HEK293T (cell line): ENCODE results near the gene SPAG16.

Source experiments
- CTCF ChIA-PET: fragments of 350-600 bp; formaldehyde crosslinking; extraction: SDS; loops from one replicate; lab custom pipeline; 2021; ENCODE audit warnings: antibody characterized with exemption, inconsistent platforms; lab: Yijun Ruan, JAX
- POLR2A ChIA-PET: fragments of 350-600 bp; formaldehyde crosslinking; extraction: SDS; loops from one replicate; lab custom pipeline; 2020; ENCODE audit warnings: antibody characterized with exemption, inconsistent platforms; lab: Yijun Ruan, JAX
- DNase-seq: peaks from one replicate; pipeline ENCODE4 v3.0.0; 2012; ENCODE audit warnings: mixed read lengths; ENCODE audit errors: extremely low spot score
- ARNT ChIP-seq: fragments of 450-650 bp; IDR thresholded peaks from 2 replicates; pipeline ENCODE4 v1.6.1; 2017; ENCODE audit warnings: mild to moderate bottlenecking
- BHLHE40 ChIP-seq: fragments of 450-650 bp; IDR thresholded peaks from 2 replicates; pipeline ENCODE4 v1.6.1; 2016; ENCODE audit warnings: mild to moderate bottlenecking, moderate library complexity, borderline replicate concordance
- CTBP1 ChIP-seq: fragments of 450-650 bp; IDR thresholded peaks from 2 replicates; pipeline ENCODE4 v1.6.1; 2016; ENCODE audit warnings: borderline replicate concordance
- ELF4 ChIP-seq: fragments of 450-650 bp; IDR thresholded peaks from 2 replicates; pipeline ENCODE4 v1.6.1; 2017; ENCODE audit warnings: antibody characterized with exemption
- FOXA1 ChIP-seq: fragments of 450-650 bp; IDR thresholded peaks from 2 replicates; pipeline ENCODE4 v1.6.1; 2016; ENCODE audit warnings: mild to moderate bottlenecking
- FOXK2 ChIP-seq: fragments of 450-650 bp; IDR thresholded peaks from 2 replicates; pipeline ENCODE4 v1.6.1; 2016; ENCODE audit warnings: mild to moderate bottlenecking
- FOXM1 ChIP-seq: fragments of 450-650 bp; IDR thresholded peaks from 2 replicates; pipeline ENCODE4 v1.6.1; 2017; ENCODE audit warnings: mild to moderate bottlenecking, borderline replicate concordance
- HDGF ChIP-seq: fragments of 450-650 bp; IDR thresholded peaks from 2 replicates; pipeline ENCODE4 v1.6.1; 2017; ENCODE audit warnings: antibody characterized with exemption, borderline replicate concordance
- L3MBTL2 ChIP-seq: fragments of 450-650 bp; conservative IDR thresholded peaks from 2 replicates; pipeline ENCODE4 v1.6.1; 2016; ENCODE audit warnings: mild to moderate bottlenecking
- LEF1 ChIP-seq: fragments of 450-650 bp; IDR thresholded peaks from 2 replicates; pipeline ENCODE4 v1.6.1; 2017; ENCODE audit warnings: mild to moderate bottlenecking, borderline replicate concordance
- NFRKB ChIP-seq: fragments of 450-650 bp; IDR thresholded peaks from 2 replicates; pipeline ENCODE4 v1.6.1; 2016; ENCODE audit warnings: mild to moderate bottlenecking, moderate library complexity
- SP1 ChIP-seq: fragments of 450-650 bp; IDR thresholded peaks from 2 replicates; pipeline ENCODE4 v1.6.1; 2017
- SUZ12 ChIP-seq: fragments of 450-650 bp; IDR thresholded peaks from 2 replicates; pipeline ENCODE4 v1.6.1; 2016; ENCODE audit warnings: mild to moderate bottlenecking
- TARDBP ChIP-seq: fragments of 450-650 bp; IDR thresholded peaks from 2 replicates; pipeline ENCODE4 v1.6.1; 2016
- ZNF384 ChIP-seq: fragments of 450-650 bp; IDR thresholded peaks from 2 replicates; pipeline ENCODE4 v1.6.1; 2016
- TF ChIP-seq, protein P1 (sequence below): fragments of 450-650 bp; IDR thresholded peaks from 2 replicates; pipeline ENCODE4 v1.6.1; 2016

Gene SPAG16

DNA sequence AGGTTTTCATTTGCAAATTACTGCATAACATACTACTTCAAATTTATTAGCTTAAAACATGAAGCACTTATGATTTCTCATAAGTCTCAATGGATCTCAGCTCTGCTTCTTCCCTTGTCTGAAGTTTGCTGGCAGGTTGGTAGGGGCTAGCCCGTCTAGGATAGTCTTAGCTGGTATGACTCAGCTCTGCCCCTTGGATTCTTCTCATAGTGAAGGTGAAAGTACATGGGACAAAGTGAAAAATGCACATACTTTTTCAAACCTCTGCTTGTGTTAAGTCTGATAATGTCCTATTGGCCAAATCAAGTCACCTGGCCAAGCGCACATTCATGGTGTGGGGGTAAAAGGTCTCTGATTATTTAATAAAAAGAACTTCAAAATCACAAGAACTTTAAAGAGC, 941.8 kb downstream of the SPAG16 start:
- no peak for DNase-seq
- POLR2A ChIA-PET, result no interaction called here
- no peak for TF ChIP-seq TARDBP
- TF ChIP-seq BHLHE40, result no peak
- no peak for TF ChIP-seq FOXK2
- no peak for TF ChIP-seq FOXM1
- no peak for TF ChIP-seq CTBP1
- TF ChIP-seq ZNF384, result no peak
- TF ChIP-seq FOXA1, result no peak
- TF ChIP-seq SUZ12, result no peak
- TF ChIP-seq LEF1, result no peak
- CTCF ChIA-PET, result no interaction called here

DNA sequence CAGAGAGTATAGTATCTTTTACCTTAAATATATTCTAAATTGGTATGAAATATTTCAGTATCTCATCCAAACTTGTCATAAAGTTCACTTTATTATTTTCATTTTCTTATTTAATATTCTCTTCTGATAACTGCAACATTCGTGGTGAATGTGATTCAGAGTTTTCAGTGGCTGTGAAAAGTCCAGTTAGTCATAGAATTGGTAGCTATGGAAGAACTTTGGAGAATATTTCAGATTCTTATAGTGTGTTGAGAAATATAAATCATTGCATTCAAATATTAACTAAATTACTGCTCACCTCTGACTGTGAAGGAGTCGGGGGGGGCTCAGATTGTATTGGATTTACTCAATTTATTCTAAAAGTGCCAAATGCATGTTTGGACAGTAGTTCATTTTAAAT, 948.0 kb downstream of the SPAG16 start:
- DNase-seq, result no peak
- POLR2A ChIA-PET, result no interaction called here
- CTCF ChIA-PET, result no interaction called here
- TF ChIP-seq FOXA1 (no peak), FOXK2 (no peak), TARDBP (no peak), ARNT (no peak), L3MBTL2 (no peak), NFRKB (no peak), ELF4 (no peak), CTBP1 (no peak), SUZ12 (no peak), HDGF (no peak)

DNA sequence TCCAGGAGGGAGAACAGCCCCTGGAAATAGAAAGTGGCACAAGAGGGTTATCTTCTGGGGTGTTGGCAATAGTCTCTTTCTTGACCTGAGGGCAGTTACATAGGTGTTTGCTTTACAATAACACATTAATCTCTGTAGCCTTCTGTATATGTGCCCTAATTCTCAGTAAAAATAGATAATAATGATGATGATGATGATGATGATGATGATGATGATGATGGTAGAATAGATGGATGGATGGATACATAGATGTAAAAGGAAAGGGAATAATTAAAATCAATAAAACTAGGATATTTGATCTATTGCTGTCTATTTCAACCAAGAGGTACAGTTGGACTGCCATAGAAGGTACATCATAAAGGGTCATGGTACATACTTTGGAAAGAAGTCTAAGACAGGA, 948.9 kb downstream of the SPAG16 start:
- ChIA-PET CTCF (no interaction called here), POLR2A (no interaction called here)
- TF ChIP-seq FOXK2 (no peak), ARNT (no peak), TARDBP (no peak), FOXM1 (no peak), HDGF (no peak), NFRKB (no peak), BHLHE40 (no peak)
- TF ChIP-seq, protein P1, sequence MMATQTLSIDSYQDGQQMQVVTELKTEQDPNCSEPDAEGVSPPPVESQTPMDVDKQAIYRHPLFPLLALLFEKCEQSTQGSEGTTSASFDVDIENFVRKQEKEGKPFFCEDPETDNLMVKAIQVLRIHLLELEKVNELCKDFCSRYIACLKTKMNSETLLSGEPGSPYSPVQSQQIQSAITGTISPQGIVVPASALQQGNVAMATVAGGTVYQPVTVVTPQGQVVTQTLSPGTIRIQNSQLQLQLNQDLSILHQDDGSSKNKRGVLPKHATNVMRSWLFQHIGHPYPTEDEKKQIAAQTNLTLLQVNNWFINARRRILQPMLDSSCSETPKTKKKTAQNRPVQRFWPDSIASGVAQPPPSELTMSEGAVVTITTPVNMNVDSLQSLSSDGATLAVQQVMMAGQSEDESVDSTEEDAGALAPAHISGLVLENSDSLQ, result no peak
- no peak for DNase-seq

DNA sequence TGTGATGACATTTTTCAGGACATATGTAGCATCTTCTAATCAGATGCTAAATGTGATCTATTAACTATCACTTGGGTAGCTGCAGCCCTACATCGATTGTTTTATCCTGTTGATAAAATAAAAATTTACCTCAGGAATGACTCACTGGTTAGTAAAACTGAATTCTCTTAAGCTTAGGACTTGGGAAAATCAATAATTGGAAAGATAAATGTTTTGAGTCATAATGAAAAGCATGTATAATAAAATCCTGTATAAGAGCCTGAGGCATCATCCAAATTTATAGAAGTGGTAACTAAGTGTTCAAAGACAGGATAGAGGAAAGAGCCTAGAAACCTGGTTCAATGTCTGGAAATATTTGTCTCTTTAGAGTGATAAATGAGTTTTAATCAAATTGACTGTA, 958.5 kb downstream of the SPAG16 start:
- no peak for DNase-seq
- CTCF ChIA-PET, result no interaction called here
- TF ChIP-seq FOXA1 (no peak), ARNT (no peak), L3MBTL2 (no peak)
- POLR2A ChIA-PET, result no interaction called here

DNA sequence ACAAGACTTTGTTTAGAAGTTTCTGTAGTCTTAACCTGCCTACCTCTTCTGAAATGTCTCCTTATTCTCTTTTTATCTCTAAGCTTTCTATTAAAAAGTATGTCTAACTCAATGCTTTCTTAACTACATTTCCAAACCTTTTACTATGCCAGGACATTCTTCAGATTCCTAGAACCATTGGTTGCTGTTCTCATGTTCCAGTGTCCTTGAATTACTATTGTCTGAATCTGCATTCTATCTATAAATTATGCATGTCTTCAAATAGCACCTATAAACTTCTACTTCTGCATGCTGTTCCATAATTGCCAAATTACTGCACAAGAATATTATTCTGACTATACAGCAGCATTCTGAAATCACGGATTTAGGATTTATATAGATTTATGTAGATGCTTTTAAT, 960.6 kb downstream of the SPAG16 start:
- TF ChIP-seq ELF4 (no peak), SUZ12 (no peak), LEF1 (no peak), FOXA1 (no peak), FOXK2 (no peak), ZNF384 (no peak), BHLHE40 (no peak), SP1 (no peak), ARNT (no peak)
- TF ChIP-seq, protein P1, result no peak
- ChIA-PET CTCF (no interaction called here), POLR2A (no interaction called here)
- DNase-seq, result no peak

DNA sequence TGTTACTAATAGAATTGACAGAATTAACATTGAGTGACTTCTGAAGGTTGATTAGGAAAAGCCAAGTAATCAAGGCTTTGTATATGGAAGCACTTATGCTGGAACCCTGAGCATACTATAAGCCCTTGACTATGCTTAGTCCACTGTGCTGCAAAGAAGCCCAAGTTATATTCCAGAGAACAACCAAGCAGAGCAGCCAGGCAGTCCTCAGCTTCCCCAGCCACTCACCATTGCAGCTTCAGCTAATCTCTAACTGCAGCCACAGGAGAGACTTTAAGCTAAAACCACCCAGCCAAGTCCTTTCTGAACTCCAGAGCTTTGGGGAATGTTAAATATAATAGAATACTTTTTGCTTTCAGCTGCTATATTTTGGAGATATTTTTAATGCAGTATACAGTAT, 962.2 kb downstream of the SPAG16 start:
- DNase-seq, result no peak
- no peak for TF ChIP-seq SP1
- no peak for TF ChIP-seq ARNT
- no peak for TF ChIP-seq ZNF384
- TF ChIP-seq BHLHE40, result no peak
- TF ChIP-seq TARDBP, result no peak
- TF ChIP-seq HDGF, result no peak
- TF ChIP-seq LEF1, result no peak
- TF ChIP-seq CTBP1, result no peak
- no peak for TF ChIP-seq ELF4
- TF ChIP-seq FOXK2, result no peak
- no peak for TF ChIP-seq L3MBTL2
- TF ChIP-seq, protein P1, result no peak
- TF ChIP-seq SUZ12, result no peak
- no peak for TF ChIP-seq NFRKB
- TF ChIP-seq FOXA1, result no peak
- TF ChIP-seq FOXM1, result no peak
- CTCF ChIA-PET, result no interaction called here
- POLR2A ChIA-PET, result no interaction called here

DNA sequence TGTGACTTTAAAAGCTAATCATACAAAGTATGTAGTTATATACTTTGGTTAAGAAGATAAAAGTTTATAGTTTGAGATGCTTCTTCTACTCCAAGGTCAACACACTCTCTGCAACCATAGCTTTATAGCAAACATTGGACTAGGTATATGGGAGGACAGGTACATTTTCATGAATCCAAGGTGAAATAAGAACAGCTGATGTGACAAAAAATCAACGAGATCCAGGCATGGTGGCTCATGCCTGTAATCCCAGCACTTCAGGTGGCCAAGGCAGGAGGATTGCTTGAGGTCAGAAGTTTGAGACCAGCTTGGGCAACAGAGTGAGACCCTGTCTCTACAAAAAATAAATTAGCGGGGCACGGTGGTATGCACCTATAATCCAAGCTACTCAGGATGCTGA, 963.3 kb downstream of the SPAG16 start:
- POLR2A ChIA-PET, result no interaction called here
- no peak for TF ChIP-seq TARDBP
- no peak for TF ChIP-seq NFRKB
- TF ChIP-seq, protein P1, result no peak
- no peak for TF ChIP-seq HDGF
- TF ChIP-seq FOXK2, result no peak
- CTCF ChIA-PET, result no interaction called here
- no peak for DNase-seq
